ENCODE measurements around the gene ZNF784.

The ZNF784 gene

GRCh38 chr19:55620410-55621204 is 3.8 kb downstream of the ZNF784 start:
- H3K4me1 ChIP-seq (ENCODE audit: control insufficient read depth, insufficient read depth, low read length, poor library complexity, severe bottlenecking), result no peaks in the 10 kb centered on the region
- WGBS, 2 experiments (ENCODE audit: insufficient coverage in 2 of 2), result 98 to 99% methylated on average over 7 to 11 of the region's 12 CpGs
- H3K27ac ChIP-seq (ENCODE audit: low read depth, low read length, severe bottlenecking), result no peak overlapping the region
- no peaks in the 10 kb centered on the region for H3K9me3 ChIP-seq (ENCODE audit: control insufficient read depth, low read length)
- peaks cover 35% of the 10 kb centered on the region for H3K36me3 ChIP-seq (ENCODE audit: control insufficient read depth, insufficient read depth, low read length)
- no peak overlapping the region for H3K4me3 ChIP-seq (ENCODE audit: extremely low read depth, insufficient read depth, low read length, poor library complexity, severe bottlenecking)

- H3K4me1 ChIP-seq (ENCODE audit: control insufficient read depth, insufficient read depth, low read length, poor library complexity, severe bottlenecking), result no peaks in the 10 kb centered on the region
- H3K9me3 ChIP-seq (ENCODE audit: control insufficient read depth, low read length), result no peaks in the 10 kb centered on the region
- H3K27ac ChIP-seq (ENCODE audit: low read depth, low read length, severe bottlenecking), result no peak overlapping the region
- H3K36me3 ChIP-seq (ENCODE audit: control insufficient read depth, insufficient read depth, low read length), result peaks cover 38% of the 10 kb centered on the region
- no peak overlapping the region for H3K4me3 ChIP-seq (ENCODE audit: extremely low read depth, insufficient read depth, low read length, poor library complexity, severe bottlenecking)
- 94 to 100% methylated on average over 2 of the region's 3 CpGs for WGBS, 2 experiments (ENCODE audit: insufficient coverage in 2 of 2)
Measured at GRCh38 chr19:55619286-55619685, 5.1 kb downstream of the ZNF784 start.

- no peaks in the 10 kb centered on the region for H3K9me3 ChIP-seq (ENCODE audit: control insufficient read depth, low read length)
- no peak overlapping the region for H3K27ac ChIP-seq (ENCODE audit: low read depth, low read length, severe bottlenecking)
- H3K4me3 ChIP-seq (ENCODE audit: extremely low read depth, insufficient read depth, low read length, poor library complexity, severe bottlenecking), result no peak overlapping the region
- 95 to 97% methylated on average over 2 of the region's 7 CpGs for WGBS, 2 experiments (ENCODE audit: insufficient coverage in 2 of 2)
- peaks cover 38% of the 10 kb centered on the region for H3K36me3 ChIP-seq (ENCODE audit: control insufficient read depth, insufficient read depth, low read length)
- no peaks in the 10 kb centered on the region for H3K4me1 ChIP-seq (ENCODE audit: control insufficient read depth, insufficient read depth, low read length, poor library complexity, severe bottlenecking)
Measured at GRCh38 chr19:55618426-55618825, 5.9 kb downstream of the ZNF784 start.

GRCh38 chr19:55617426-55617825 is 6.9 kb downstream of the ZNF784 start:
- H3K4me3 ChIP-seq (ENCODE audit: extremely low read depth, insufficient read depth, low read length, poor library complexity, severe bottlenecking), result no peak overlapping the region
- WGBS, 2 experiments (ENCODE audit: insufficient coverage in 2 of 2), result 96 to 100% methylated on average over 3 to 8 of the region's 8 CpGs
- H3K27ac ChIP-seq (ENCODE audit: low read depth, low read length, severe bottlenecking), result no peak overlapping the region
- peaks cover 43% of the 10 kb centered on the region for H3K36me3 ChIP-seq (ENCODE audit: control insufficient read depth, insufficient read depth, low read length)
- H3K9me3 ChIP-seq (ENCODE audit: control insufficient read depth, low read length), result no peaks in the 10 kb centered on the region
- H3K4me1 ChIP-seq (ENCODE audit: control insufficient read depth, insufficient read depth, low read length, poor library complexity, severe bottlenecking), result no peaks in the 10 kb centered on the region

GRCh38 chr19:55616395-55616875 is 7.9 kb downstream of the ZNF784 start:
- no peak overlapping the region for H3K4me3 ChIP-seq (ENCODE audit: extremely low read depth, insufficient read depth, low read length, poor library complexity, severe bottlenecking)
- H3K27ac ChIP-seq (ENCODE audit: low read depth, low read length, severe bottlenecking), result no peak overlapping the region
- 98% methylated on average over 34 to 38 of the region's 38 CpGs for WGBS, 2 experiments (ENCODE audit: insufficient coverage in 2 of 2)
- no peaks in the 10 kb centered on the region for H3K4me1 ChIP-seq (ENCODE audit: control insufficient read depth, insufficient read depth, low read length, poor library complexity, severe bottlenecking)
- no peaks in the 10 kb centered on the region for H3K9me3 ChIP-seq (ENCODE audit: control insufficient read depth, low read length)
- peaks cover 41% of the 10 kb centered on the region for H3K36me3 ChIP-seq (ENCODE audit: control insufficient read depth, insufficient read depth, low read length)

GRCh38 chr19:55615543-55616394 is 8.6 kb downstream of the ZNF784 start:
- 96 to 98% methylated on average over 79 to 87 of the region's 88 CpGs for WGBS, 2 experiments (ENCODE audit: insufficient coverage in 2 of 2)
- Histone ChIP-seq H3K9me3 (ENCODE audit: control insufficient read depth, low read length) (no peaks in the 10 kb centered on the region), H3K27ac (ENCODE audit: low read depth, low read length, severe bottlenecking) (no peak overlapping the region), H3K4me3 (ENCODE audit: extremely low read depth, insufficient read depth, low read length, poor library complexity, severe bottlenecking) (no peak overlapping the region), H3K36me3 (ENCODE audit: control insufficient read depth, insufficient read depth, low read length) (peaks cover 45% of the 10 kb centered on the region), H3K4me1 (ENCODE audit: control insufficient read depth, insufficient read depth, low read length, poor library complexity, severe bottlenecking) (no peaks in the 10 kb centered on the region)

GRCh38 chr19:55614711-55615542 is 9.4 kb downstream of the ZNF784 start:
- Histone ChIP-seq H3K27ac (ENCODE audit: low read depth, low read length, severe bottlenecking) (no peak overlapping the region), H3K9me3 (ENCODE audit: control insufficient read depth, low read length) (no peaks in the 10 kb centered on the region), H3K4me3 (ENCODE audit: extremely low read depth, insufficient read depth, low read length, poor library complexity, severe bottlenecking) (no peak overlapping the region), H3K36me3 (ENCODE audit: control insufficient read depth, insufficient read depth, low read length) (peaks cover 49% of the 10 kb centered on the region), H3K4me1 (ENCODE audit: control insufficient read depth, insufficient read depth, low read length, poor library complexity, severe bottlenecking) (no peaks in the 10 kb centered on the region)
- WGBS, 2 experiments (ENCODE audit: insufficient coverage in 2 of 2), result 95 to 98% methylated on average over 61 to 84 of the region's 98 CpGs

- H3K4me3 ChIP-seq (ENCODE audit: extremely low read depth, insufficient read depth, low read length, poor library complexity, severe bottlenecking), result no peak overlapping the region
- peaks cover 53% of the 10 kb centered on the region for H3K36me3 ChIP-seq (ENCODE audit: control insufficient read depth, insufficient read depth, low read length)
- no peak overlapping the region for H3K27ac ChIP-seq (ENCODE audit: low read depth, low read length, severe bottlenecking)
- 96 to 97% methylated on average over 56 to 66 of the region's 75 CpGs for WGBS, 2 experiments (ENCODE audit: insufficient coverage in 2 of 2)
- H3K9me3 ChIP-seq (ENCODE audit: control insufficient read depth, low read length), result no peaks in the 10 kb centered on the region
- H3K4me1 ChIP-seq (ENCODE audit: control insufficient read depth, insufficient read depth, low read length, poor library complexity, severe bottlenecking), result no peaks in the 10 kb centered on the region
Measured at GRCh38 chr19:55613930-55614710, 10.2 kb downstream of the ZNF784 start.

- Histone ChIP-seq H3K27ac (ENCODE audit: low read depth, low read length, severe bottlenecking) (no peak overlapping the region), H3K36me3 (ENCODE audit: control insufficient read depth, insufficient read depth, low read length) (peaks cover 59% of the 10 kb centered on the region)
Measured at GRCh38 chr19:55613396-55613795, 11.0 kb downstream of the ZNF784 start.

More at GRCh38 chr19:55613396-55613795, 11.0 kb downstream of the ZNF784 start:
- no peaks in the 10 kb centered on the region for H3K4me1 ChIP-seq (ENCODE audit: control insufficient read depth, insufficient read depth, low read length, poor library complexity, severe bottlenecking)
- H3K4me3 ChIP-seq (ENCODE audit: extremely low read depth, insufficient read depth, low read length, poor library complexity, severe bottlenecking), result no peak overlapping the region
- WGBS, 2 experiments (ENCODE audit: insufficient coverage in 2 of 2), result 96 to 99% methylated on average over 22 of the region's 27 CpGs
- no peaks in the 10 kb centered on the region for H3K9me3 ChIP-seq (ENCODE audit: control insufficient read depth, low read length)

Data from mesodermal cell (in vitro differentiated cells).